GM19025 (cell line): Measurements from ENCODE around the gene KRTAP12-4.
"Not testable (repeated sequence)": the region's sequence is repeated elsewhere in the genome, so short reads cannot be mapped to it uniquely, and the experiment has no call there.

ENCODE experiments used
- ATAC-seq: cut with Tn5 transposase; IDR thresholded peaks from one replicate; pipeline ENCODE4 v1.9.1; 2021; ENCODE audit warnings: mild to moderate bottlenecking, low read depth, moderate library complexity; ENCODE audit not compliant: unreplicated experiment

Gene KRTAP12-4

GRCh38 chr21:44614161-44614631 lies 40.3 kb downstream of the KRTAP12-4 start:
- ATAC-seq = no peak

GRCh38 chr21:44613386-44614155 lies 40.9 kb downstream of the KRTAP12-4 start:
- no peak for ATAC-seq

GRCh38 chr21:44612669-44613229 lies 41.7 kb downstream of the KRTAP12-4 start:
- no peak for ATAC-seq

- ATAC-seq = no peak
Measured at GRCh38 chr21:44612029-44612486, 42.4 kb downstream of the KRTAP12-4 start, which contains the start of gene KRTAP10-8. Gene KRTAP10-8, plus strand, starts transcription at chr21:44612079. Its CDS starts 22 bp downstream, at chr21:44612101.

- no peak for ATAC-seq
Measured at GRCh38 chr21:44611551-44611950, 42.9 kb downstream of the KRTAP12-4 start.

GRCh38 chr21:44610157-44610843 lies 44.2 kb downstream of the KRTAP12-4 start:
- ATAC-seq = not testable (repeated sequence)

GRCh38 chr21:44609193-44609592 lies 45.3 kb downstream of the KRTAP12-4 start:
- no peak for ATAC-seq

- ATAC-seq = no peak
Measured at GRCh38 chr21:44606495-44606894, 48.0 kb downstream of the KRTAP12-4 start.
